Hepatocyte (in vitro differentiated cells): ENCODE results near the gene ATXN1.

Source experiments
- CTCF ChIP-seq: fragments of 200-600 bp; sonication (generic); IDR thresholded peaks from 2 replicates; pipeline ENCODE4 v1.5.1; 2016; ENCODE audit warnings: antibody characterized with exemption, mild to moderate bottlenecking; ENCODE audit not compliant: poor library complexity
- EZH2 ChIP-seq: fragments of 200-600 bp; sonication (generic); IDR thresholded peaks from 2 replicates; pipeline ENCODE4 v1.6.1; 2016; ENCODE audit warnings: antibody characterized with exemption, mild to moderate bottlenecking, borderline replicate concordance

DNA sequence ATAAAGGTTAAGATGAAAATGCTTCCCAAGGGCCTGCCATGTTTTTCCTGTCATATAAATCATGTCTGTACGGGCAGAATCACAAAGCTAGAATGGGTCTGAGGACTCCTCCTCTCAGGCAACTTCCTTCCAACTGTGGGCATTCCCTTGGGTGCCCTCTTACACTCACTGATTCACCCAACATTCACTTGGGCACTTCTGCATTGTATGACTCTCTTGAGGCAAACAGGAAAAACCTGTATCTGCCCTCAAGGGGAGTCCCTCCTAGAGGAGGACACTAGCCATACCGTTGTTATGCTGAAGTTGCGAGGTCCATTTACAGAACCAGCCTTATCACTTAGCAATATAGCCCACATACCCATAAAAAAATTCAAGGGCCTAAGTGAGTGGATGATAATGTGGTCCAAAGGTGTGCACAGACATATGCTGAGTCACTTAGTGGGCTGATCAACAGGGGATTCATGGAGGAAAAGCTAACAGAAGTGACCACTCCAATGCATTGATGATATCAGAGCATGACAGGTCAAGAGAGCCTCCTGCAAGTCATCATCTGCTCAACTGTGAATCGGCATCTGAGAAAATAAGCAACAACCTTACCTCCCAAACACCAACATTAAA is 131.1 kb downstream of the ATXN1 start:
- TF ChIP-seq CTCF (no peak), EZH2 (no peak)
